Mucosa of gallbladder (tissue), 1 donor: Measurements from ENCODE around the gene DUSP10. TPM values are rescaled to one million over a fixed set of nuclear protein-coding genes. Genes with fewer than 3 reads are reported as not detected.

Experiments used
- DNase-seq: peaks from one replicate; pipeline ENCODE4 v3.0.0-alpha.2; 2020; ENCODE audit warnings: low spot score
- total RNA-seq: library from RNA; stranded (reverse); gene quantifications from one replicate; pipeline ENCODE4 v1.2.1, GENCODE V29; 2021
- donor health status: DM: no; HTN: no; CAD: no.

Gene DUSP10
- total RNA-seq: 9.2 TPM

- DNase-seq: peak; percentile 100
Observed at GRCh38 chr1:221741703-221742554, at the start of gene DUSP10. DUSP10 (minus strand) TSS chr1:221742089; CDS start chr1:221739744, 2,345 bp downstream.

- no peak for DNase-seq
Observed at GRCh38 chr1:221788466-221788865, 46.6 kb upstream of the DUSP10 start.

GRCh38 chr1:221786647-221787046 is 44.8 kb upstream of the DUSP10 start:
- no peak for DNase-seq

DNA sequence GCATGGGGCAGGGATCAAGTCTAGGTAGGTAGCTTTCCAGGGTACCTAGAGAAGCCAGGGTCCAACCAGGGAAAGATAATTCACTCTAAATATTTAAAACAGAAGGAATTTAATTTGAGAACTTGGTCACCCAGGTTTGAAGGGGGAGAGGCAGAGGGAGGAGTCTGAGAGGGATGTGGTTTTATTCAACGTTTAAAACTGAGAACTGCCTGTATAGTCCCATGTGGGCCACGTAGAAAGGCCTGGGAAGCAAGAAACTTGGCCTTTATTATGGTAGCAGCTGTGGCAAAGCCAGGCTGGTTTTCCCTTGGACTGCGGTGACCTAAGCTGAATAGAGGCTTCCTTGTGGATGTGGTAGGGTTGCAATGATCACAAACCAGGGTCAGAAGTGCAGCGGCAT is 42.0 kb upstream of the DUSP10 start:
- DNase-seq: no peak

DNA sequence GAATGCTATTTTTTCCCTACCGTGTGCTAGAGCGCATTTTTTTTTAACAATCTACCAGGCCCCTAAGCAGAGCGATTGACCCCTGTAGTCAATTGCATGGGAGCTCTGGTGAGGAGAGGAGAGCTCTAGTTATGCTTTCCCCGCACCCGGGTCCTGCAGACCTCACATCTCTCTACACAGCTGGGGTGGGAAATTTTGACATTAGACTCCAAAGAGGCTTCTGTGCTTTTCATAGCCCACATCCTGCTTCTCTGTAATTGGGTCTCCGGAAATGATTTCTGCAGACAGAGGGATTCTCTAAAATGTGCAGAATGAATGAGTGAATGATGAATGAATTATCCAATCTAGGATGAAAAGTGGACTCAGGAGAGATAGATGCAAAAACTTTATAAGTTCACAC is 41.5 kb upstream of the DUSP10 start:
- DNase-seq: no peak

DNA sequence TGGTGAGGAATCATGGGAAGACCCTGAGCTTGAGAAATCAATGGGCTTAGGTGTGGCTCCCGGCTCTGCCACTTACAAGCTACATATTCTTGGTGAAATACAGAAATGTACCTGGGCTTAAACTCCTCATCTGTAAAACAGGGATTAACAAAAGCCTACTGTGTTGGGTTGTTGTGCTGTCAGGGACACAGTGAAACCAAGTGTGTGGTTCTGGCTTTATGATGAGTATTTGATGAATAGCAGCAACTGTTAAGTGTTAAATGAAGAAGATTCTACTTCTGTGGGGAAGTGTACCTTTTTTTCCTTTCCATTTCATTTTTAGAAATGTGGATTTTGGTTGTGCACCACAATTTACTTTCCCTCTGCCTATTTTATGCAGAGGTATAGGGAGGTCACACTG is 41.1 kb upstream of the DUSP10 start:
- DNase-seq: no peak

GRCh38 chr1:221782477-221782876 is 40.6 kb upstream of the DUSP10 start:
- DNase-seq: no peak

- DNase-seq: no peak
Observed at GRCh38 chr1:221781102-221781755, 39.3 kb upstream of the DUSP10 start.

GRCh38 chr1:221780175-221780574 is 38.3 kb upstream of the DUSP10 start:
- DNase-seq: no peak

- no peak for DNase-seq
Observed at GRCh38 chr1:221779771-221780170, 37.9 kb upstream of the DUSP10 start.

- DNase-seq: no peak
Observed at GRCh38 chr1:221778535-221779142, 36.8 kb upstream of the DUSP10 start.

- DNase-seq: no peak
Observed at GRCh38 chr1:221778125-221778524, 36.2 kb upstream of the DUSP10 start.

DNA sequence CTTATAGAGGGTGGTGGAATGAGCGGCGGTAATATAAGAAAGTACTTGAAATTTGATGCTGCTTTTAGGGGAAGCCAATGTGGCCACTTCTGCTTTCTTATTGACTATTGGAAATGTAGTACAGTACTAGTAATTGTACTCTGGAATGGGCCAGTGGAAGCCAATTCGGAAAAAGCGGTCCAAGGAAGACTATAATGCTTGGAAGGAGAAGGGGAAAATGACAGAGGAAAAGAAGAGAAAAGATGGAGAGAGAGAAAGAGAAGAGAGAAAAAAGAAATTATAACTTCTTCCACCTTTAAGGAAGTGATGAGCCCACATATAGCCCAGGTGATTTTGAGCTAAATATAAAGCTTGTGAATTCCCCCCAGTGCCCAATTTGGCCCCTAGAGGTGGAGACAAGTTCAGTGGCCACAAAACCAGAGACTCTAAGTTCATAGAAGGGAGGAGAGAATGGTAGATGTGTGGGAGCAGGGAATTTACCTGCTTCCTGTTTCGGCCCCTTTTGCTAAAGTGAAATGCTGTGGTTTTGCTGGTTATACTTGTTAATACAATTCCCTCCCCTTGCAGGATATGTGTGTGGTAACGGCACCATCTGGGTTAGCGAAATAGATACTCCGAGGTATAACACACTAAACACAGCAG is 35.7 kb upstream of the DUSP10 start:
- DNase-seq: no peak

- no peak for DNase-seq
Observed at GRCh38 chr1:221776495-221777301, 34.8 kb upstream of the DUSP10 start.

- DNase-seq: no peak
Observed at GRCh38 chr1:221775206-221775605, 33.3 kb upstream of the DUSP10 start.

GRCh38 chr1:221774054-221774842 is 32.4 kb upstream of the DUSP10 start:
- DNase-seq: no peak

DNA sequence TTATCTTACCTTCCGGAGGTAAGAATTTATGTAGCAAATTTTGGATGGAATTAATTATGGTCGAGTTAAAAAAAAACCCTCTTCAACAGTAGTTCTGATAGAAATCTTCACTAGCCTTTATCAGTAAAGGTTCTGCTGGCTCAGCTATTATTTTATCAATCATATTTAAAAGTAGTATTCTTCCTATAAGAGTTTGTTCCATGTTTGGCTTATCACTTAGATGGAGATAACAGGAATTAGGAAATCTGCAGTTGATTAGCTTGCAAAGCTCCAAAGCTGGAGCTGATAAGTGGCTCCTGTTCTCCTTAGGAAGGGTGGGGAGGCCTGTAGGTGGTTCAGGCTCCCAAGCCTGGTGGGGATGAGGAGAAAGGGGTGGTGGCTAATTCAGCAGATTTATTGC is 31.5 kb upstream of the DUSP10 start:
- DNase-seq: no peak

DNA sequence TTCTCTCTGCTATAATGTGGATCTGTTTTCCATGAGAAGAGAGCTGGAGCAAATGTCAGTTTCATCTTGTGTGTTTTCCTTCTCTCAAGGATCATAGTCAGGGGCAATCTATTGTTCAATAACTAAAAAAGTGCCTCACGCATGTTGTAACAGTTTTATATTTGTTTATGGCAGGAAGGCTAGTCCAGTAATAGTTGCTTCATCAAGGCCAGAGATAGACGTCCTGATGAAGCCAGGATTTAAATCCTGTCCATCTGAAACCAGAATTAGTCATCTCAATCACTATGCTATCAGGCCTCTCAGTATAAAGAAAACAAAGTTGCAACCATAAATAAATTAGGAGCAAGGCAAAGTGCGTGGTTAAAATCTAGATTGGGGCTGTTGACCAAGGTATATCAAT is 30.2 kb upstream of the DUSP10 start:
- no peak for DNase-seq

DNA sequence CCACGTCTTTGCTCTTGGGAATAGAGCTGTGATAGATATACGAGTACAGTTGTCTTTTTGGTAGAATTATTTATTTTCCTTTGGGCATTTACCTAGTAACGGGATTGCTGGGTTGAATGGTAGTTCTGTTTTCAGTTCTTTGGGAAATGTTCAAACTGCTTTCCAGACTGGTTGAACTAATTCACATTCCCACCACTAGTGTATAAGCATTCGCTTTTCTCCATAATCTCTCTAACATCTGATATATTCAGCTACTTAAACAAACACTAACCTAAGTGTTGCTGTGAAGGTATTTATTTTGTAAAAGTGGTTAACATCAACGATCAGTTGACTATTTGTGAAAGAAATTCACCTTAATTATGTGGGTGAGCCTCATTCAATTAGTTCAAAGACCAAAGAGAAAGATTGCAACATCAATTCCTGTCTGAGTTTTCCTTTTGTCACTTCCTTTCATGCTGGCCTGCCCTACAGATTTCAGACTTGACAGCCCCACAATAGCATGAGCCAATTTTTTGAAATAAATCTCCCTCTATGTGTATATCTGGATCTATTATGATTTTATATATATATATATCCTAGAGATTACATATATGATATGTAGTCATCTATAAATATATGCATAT is 26.7 kb upstream of the DUSP10 start:
- no peak for DNase-seq

DNA sequence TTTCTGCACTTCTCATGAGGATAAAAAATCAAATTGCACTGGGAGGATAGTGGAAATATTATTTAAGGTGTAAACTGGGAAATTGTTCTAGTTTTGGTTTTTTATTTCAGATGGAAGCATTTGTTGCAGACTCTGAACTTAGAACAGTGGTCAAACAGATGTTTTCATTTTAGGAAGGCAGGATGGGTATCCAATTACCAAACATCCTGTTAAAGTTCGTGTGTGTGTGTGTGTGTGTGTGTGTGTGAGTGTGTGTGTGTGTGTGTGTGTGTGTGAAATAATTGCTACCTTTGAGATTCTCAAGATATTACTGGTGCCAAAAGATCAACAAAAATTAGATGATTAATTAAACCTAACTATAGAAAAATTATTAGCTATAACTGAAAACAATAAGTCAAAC is 24.3 kb upstream of the DUSP10 start:
- no peak for DNase-seq
